CD4-positive, alpha-beta T cell treated with Interleukin-1 beta for 1 hour (primary cell): ENCODE measurements around the gene NPTX1.

ENCODE experiments used
- DNase-seq, 2 donors: peaks; one replicate each; pipeline ENCODE4 v3.0.0-alpha.2; 2020 to 2022

The NPTX1 gene

DNA sequence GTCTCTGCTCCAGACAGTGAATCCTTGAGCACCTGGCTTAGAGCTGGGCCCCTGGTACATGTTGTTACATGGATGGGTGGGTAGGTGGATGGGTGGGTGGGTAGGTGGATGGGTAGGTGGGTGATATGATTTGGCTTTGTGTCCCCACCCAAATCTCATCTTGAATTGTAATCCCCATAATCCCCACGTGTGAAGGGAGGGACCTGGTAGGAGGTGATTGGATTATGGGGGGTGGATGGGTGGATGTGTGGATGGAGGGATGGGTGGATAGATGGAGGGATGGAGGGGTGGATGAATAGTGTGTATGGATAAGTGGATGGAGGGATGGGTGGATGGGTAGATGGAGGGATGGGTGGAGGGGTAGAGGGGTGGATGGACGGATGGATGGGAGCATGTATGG lies 26.6 kb upstream of the NPTX1 start:
- DNase-seq, result no peak

DNA sequence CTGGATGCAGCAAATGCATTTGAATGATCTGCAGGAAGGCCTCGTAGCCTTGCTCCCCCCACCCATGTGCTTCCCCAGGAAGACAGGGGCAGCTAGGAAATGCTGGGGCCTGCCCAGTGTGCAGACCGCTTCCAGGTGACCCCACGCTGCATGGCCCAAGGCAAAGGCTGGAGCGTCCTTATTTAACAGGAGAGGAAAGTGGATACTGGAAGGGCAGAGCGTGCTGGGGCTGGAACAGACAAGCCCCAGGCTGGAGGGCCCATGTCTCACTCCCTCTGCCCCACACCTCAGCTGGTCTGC lies 26.1 kb upstream of the NPTX1 start:
- DNase-seq, result no peak

DNA sequence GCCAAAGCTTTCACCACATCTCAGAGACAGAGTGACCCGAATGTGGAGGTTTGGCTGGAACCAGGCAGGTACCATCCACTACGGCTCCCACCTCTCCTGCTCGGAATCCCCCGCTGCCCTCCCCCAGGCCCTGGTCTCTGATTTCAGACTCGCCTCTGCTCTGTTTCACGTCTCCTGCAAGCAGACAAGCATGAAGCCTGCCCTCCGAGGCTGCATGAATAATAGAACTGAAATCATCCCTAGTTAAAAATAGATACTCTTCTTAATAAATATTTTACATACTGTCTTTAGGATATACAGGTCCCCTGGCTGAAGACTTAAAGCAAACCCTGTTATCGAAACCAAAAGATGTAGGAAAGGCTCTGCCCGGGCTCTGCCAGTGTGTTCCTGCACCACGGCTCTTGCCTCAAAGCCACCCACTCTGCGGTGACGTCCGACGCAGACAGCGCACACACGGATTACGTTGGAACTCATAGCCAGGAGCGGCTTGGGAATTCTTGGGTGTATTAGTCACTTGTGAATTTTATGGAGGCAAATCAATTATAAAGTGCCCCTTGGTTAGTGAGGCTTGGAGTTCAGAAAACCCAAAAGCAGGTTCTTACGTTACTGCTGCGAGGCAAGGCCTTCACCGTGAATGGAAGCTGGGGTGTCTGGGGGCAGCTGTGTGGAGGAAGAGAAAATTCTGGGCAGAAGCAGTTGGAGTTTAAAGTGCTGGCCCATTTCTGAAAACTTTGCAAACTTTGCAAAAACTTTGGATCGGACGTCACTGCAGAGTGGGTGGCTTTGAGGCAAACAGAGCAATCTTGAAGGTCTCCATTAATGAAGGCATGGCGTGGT lies 25.6 kb upstream of the NPTX1 start:
- no peak for DNase-seq

GRCh38 chr17:80499961-80500665 lies 23.7 kb upstream of the NPTX1 start:
- DNase-seq, result no peak

- DNase-seq, result no peak
These were observed 23.2 kb upstream of the NPTX1 start for GRCh38 chr17:80499560-80499959.

GRCh38 chr17:80498920-80499410 lies 22.6 kb upstream of the NPTX1 start:
- no peak for DNase-seq

- DNase-seq, result no peak
These were observed 22.0 kb upstream of the NPTX1 start for GRCh38 chr17:80498242-80498919.

GRCh38 chr17:80497726-80498241 lies 21.4 kb upstream of the NPTX1 start:
- DNase-seq, result no peak

GRCh38 chr17:80494547-80494946 lies 18.1 kb upstream of the NPTX1 start:
- no peak for DNase-seq

DNA sequence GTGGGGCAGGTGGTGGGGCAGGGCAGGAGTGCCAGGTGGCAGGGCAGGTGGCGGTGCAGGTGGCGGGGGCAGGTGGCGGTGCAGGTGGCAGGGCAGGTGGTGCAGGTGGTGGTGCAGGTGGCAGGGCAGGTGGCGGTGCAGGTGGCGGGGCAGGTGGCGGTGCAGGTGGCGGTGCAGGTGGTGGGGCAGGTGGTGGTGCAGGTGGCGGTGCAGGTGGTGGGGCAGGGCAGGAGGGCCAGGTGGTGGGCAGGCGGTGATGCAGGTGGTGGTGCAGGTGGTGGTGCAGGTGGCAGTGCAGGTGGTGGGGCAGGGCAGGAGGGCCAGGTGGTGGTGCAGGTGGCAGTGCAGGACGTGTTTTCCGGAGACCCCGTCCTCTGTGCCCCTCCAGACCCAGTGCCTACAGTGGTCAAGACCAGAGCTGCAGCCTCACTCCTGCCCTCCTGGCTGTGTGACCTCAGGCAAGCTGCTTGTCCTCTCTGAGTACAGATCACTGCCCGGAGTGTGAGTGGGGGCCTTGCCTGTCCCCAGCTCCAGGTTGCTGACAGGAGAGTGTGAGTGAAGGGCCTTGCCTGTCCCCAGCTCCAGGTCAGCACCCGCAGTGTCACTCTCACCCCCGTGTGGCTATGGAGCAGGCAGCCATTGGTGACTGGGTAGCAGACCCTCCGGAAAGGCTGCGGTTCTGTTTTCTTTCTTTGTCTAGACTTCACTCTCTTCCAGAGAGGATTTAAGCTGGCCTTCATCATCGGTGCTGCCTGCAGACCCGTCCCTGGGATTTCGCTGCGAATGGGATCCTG lies 16.1 kb upstream of the NPTX1 start:
- DNase-seq, result no peak

GRCh38 chr17:80491478-80492342 lies 15.3 kb upstream of the NPTX1 start:
- no peak for DNase-seq

DNA sequence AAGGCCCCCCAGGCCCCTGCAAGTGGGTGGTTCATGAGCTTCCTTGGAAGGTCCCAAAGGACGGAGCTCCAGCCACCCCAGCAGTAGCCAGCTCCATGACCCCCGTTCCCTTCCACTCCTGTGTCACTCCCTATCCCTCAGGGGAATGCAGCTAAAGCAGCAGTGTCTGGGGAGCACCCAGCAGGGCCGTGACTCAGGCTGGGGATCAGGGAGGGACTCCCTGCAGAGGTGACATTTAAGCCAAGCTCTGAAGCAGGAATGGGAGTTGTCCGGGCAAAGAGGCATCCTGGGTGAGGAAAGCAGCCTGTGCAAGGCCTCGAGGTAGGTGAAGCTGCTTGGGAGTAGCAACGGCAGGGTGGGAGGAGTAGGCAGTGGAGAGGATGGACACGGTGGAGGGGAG lies 11.1 kb upstream of the NPTX1 start:
- no peak for DNase-seq

- no peak for DNase-seq
These were observed 10.3 kb upstream of the NPTX1 start for GRCh38 chr17:80486692-80487091.

- DNase-seq, result peak in 1 of 2 donors; percentile 55
These were observed 9.4 kb upstream of the NPTX1 start for GRCh38 chr17:80485846-80486245.

- DNase-seq, result no peak
These were observed 6.3 kb upstream of the NPTX1 start for GRCh38 chr17:80482555-80483308.

- no peak for DNase-seq
These were observed 5.6 kb upstream of the NPTX1 start for GRCh38 chr17:80482058-80482318.

GRCh38 chr17:80481284-80482057 lies 5.1 kb upstream of the NPTX1 start:
- no peak for DNase-seq

GRCh38 chr17:80480248-80480647 lies 3.8 kb upstream of the NPTX1 start:
- no peak for DNase-seq

GRCh38 chr17:80479246-80479566 lies 2.8 kb upstream of the NPTX1 start:
- no peak for DNase-seq

GRCh38 chr17:80478487-80479245 lies 2.3 kb upstream of the NPTX1 start:
- no peak for DNase-seq
